Nephron (organoid): ENCODE measurements around the gene ABLIM3.

ENCODE experiments used
- H3K27ac Mint-ChIP-seq, 3 experiments: 2 replicates each; pipeline ENCODE4 v1.8.0; 2020; ENCODE audit warnings: mixed read lengths in 3 of 3, mild to moderate bottlenecking in 2 of 3, moderate library complexity in 1 of 3
- H3K27me3 Mint-ChIP-seq: 2 replicates; pipeline ENCODE4 v1.8.0; 2021; ENCODE audit warnings: low read depth, mild to moderate bottlenecking, moderate library complexity, mixed read lengths
- H3K36me3 Mint-ChIP-seq: 2 replicates; pipeline ENCODE4 v1.8.0; 2020; ENCODE audit warnings: low read depth, mixed read lengths
- H3K4me1 Mint-ChIP-seq: 2 replicates; pipeline ENCODE4 v1.8.0; 2020; ENCODE audit warnings: mixed read lengths
- H3K4me3 Mint-ChIP-seq, 3 experiments: 2 replicates each; pipeline ENCODE4 v1.8.0; 2020; ENCODE audit warnings: mild to moderate bottlenecking in 3 of 3, mixed read lengths in 3 of 3, moderate library complexity in 2 of 3
- H3K9me3 Mint-ChIP-seq: 2 replicates; pipeline ENCODE4 v1.8.0; 2020; ENCODE audit warnings: mixed read lengths
- CTCF ChIP-seq, 3 experiments: fragments of 200-600 bp; sonication (generic); IDR thresholded peaks; one replicate each; pipeline ENCODE4 v1.5.0; 2021; ENCODE audit warnings: antibody characterized with exemption in 3 of 3; ENCODE audit not compliant: unreplicated experiment in 3 of 3

The ABLIM3 gene

GRCh38 chr5:149265068-149265465, 123.8 kb downstream of the ABLIM3 start:
- Mint-ChIP-seq H3K27ac (no peak overlapping the region), H3K27me3 (peaks cover 55% of the 10 kb centered on the region), H3K36me3 (no peaks in the 10 kb centered on the region), H3K4me1 (no peaks in the 10 kb centered on the region), H3K4me3 (no peak overlapping the region), H3K9me3 (peaks cover 17% of the 10 kb centered on the region)
- TF ChIP-seq CTCF (IDR thresholded peaks at IDR 0.05; ENCODE audit: unreplicated experiment in 3 of 3) = no peak

- peak in 1 of 3 experiments; percentile 17 for TF ChIP-seq CTCF (IDR thresholded peaks at IDR 0.05; ENCODE audit: unreplicated experiment in 3 of 3)
- H3K4me1 Mint-ChIP-seq = no peaks in the 10 kb centered on the region
Observed at GRCh38 chr5:149265597-149265996, 124.3 kb downstream of the ABLIM3 start.

GRCh38 chr5:149267241-149267973, 126.1 kb downstream of the ABLIM3 start:
- peaks cover 10% of the 10 kb centered on the region for H3K4me1 Mint-ChIP-seq
- no peaks in the 10 kb centered on the region for H3K36me3 Mint-ChIP-seq
- H3K27ac Mint-ChIP-seq = no peak overlapping the region
- peaks cover 55% of the 10 kb centered on the region for H3K27me3 Mint-ChIP-seq
- peaks cover 17% of the 10 kb centered on the region for H3K9me3 Mint-ChIP-seq
- no peak for TF ChIP-seq CTCF (IDR thresholded peaks at IDR 0.05; ENCODE audit: unreplicated experiment in 3 of 3)
- H3K4me3 Mint-ChIP-seq = no peak overlapping the region

More at GRCh38 chr5:149265597-149265996, 124.3 kb downstream of the ABLIM3 start:
- no peak overlapping the region for H3K4me3 Mint-ChIP-seq
- peaks cover 17% of the 10 kb centered on the region for H3K9me3 Mint-ChIP-seq
- no peak overlapping the region for H3K27ac Mint-ChIP-seq
- H3K27me3 Mint-ChIP-seq = peaks cover 56% of the 10 kb centered on the region
- H3K36me3 Mint-ChIP-seq = no peaks in the 10 kb centered on the region

DNA sequence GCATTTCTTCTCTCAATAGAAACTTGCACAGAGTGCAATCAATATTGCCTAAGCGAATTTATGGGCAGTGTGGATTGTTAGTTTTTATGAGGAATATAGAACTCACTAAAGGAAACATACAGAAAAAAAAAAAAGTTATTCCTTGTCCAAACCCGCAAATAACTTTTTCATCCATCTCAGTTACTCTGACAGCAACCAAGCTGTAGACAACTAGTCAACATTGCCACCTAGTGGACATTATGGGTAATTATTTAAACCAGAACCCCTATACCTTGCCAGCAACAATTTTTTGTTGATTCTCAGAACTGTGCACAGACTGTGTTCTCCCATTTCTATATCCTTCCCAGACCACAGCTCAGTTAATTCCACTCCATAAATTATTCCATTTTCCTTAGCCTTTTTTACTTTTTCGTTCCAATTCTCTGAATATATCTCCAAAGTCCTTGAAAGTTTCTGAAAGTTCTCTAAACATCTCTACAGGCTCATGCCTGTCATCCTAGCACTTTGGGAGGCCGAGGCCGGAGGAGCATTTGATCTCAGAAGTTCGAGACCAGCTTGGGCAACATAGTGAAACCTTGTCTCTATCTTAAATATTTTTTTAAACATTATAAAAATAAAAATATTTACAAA, 127.8 kb downstream of the ABLIM3 start:
- Mint-ChIP-seq H3K4me3 (peak overlapping the region in 2 of 3 experiments; percentile 14 to 26), H3K9me3 (peaks cover 17% of the 10 kb centered on the region), H3K4me1 (peaks cover 19% of the 10 kb centered on the region), H3K27me3 (peaks cover 61% of the 10 kb centered on the region), H3K36me3 (no peaks in the 10 kb centered on the region), H3K27ac (no peak overlapping the region)
- TF ChIP-seq CTCF (IDR thresholded peaks at IDR 0.05; ENCODE audit: unreplicated experiment in 3 of 3) = peak; percentile 53 to 73 (median 66)

DNA sequence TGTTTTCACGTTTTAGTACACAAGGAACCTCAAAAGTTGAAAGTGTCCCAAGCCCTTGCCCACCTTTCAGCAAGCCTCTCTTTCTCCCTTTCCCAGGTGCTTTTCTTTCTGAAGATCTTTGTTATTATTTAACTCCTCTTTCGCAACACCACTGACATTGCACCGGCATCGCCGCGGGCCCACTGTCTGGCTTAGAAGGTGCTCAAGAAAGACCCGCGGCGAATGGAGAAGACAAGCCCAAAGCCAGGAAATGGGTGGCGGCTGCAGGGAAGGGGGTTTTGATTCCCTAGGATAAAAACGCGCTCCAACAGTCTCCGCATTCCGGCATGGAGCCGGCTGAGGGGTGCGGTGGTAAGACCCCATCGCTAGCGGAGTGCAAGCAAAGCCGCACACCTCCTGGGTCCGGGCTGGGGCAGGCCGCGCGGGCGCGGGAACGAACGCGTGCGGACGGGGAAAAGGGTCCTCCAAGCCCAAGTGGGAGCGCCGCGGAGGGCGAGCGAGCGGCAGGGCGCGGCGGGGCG, 130.0 kb downstream of the ABLIM3 start:
- no peak for TF ChIP-seq CTCF (IDR thresholded peaks at IDR 0.05; ENCODE audit: unreplicated experiment in 3 of 3)
- Mint-ChIP-seq H3K9me3 (peaks cover 17% of the 10 kb centered on the region), H3K4me1 (peaks cover 26% of the 10 kb centered on the region), H3K36me3 (no peaks in the 10 kb centered on the region), H3K27ac (no peak overlapping the region), H3K27me3 (peaks cover 48% of the 10 kb centered on the region), H3K4me3 (peak overlapping the region; percentile 43 to 83 (median 71))
